Cerebellar cortex (tissue), 1 donor: ENCODE data around the gene SMG6.
"Not testable (repeated sequence)": the region's sequence is repeated elsewhere in the genome, so short reads cannot be mapped to it uniquely, and the experiment has no call there.

Experiments
- DNase-seq: peaks from one replicate; pipeline ENCODE4 v3.0.0-alpha.2; 2015; ENCODE audit warnings: low spot score

SMG6 gene

GRCh38 chr17:2202996-2203575, 100.5 kb downstream of the SMG6 start:
- DNase-seq = no peak

- no peak for DNase-seq
Measured at GRCh38 chr17:2202302-2202995, 101.1 kb downstream of the SMG6 start.

DNA sequence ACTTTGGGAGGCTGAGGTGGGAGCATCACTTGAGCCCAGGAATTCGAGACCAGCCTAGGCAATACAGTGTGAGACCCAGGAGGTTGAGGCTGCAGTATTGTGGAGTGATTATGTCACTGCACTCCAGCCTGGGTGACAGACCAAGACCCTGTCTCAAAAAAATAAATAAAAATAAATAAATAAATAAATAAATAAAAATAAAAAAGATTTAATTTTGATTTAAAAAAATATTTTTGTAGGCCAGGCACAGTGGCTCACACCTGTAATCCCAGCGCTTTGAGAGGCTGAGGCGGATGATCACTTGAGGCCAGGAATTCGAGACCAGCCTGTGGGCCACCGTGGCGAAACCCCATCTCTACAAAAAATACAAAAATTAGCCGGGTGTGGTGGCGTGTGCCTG, 104.2 kb downstream of the SMG6 start:
- DNase-seq = not testable (repeated sequence)

DNA sequence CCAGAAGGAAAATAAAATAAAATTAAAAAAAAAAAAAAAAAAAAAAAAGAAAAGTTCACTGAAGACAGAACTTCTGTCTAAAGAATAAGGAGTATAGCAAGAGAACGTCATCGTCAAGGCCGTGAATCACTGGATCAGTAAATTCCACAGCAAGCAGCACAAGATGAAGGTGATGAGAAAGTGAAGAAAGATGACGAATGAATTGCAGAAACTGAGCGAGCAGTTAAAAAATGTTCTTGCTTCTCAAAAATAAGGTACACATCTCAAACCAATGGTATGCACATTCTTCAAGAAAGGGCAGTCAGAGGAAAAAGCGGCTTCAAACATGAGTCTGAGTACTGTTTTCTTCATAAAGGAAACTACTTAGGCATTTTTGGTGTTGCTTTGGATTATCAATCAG, 104.7 kb downstream of the SMG6 start:
- DNase-seq = no peak

DNA sequence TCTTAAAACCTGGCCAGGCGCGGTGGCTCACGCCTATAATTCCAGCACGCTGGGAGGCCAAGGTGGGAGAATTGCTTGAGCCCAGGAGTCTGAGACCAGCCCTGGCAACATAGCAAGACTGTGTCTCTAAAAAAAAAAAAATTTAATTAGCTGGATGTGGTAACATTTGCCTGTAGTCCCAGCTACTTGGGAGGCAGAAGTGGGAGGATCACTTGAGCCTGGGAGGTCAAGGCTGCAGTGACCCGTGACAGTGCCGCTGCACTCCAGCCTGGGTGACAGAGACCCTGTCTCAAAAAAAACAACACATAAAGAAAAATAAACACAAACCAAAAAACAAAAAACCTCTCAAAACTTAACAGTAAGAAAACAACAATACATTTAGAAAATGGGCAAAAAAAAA, 106.3 kb downstream of the SMG6 start:
- DNase-seq = no peak

- DNase-seq = no peak
Measured at GRCh38 chr17:2195729-2196128, 107.9 kb downstream of the SMG6 start.

GRCh38 chr17:2194889-2195335, 108.7 kb downstream of the SMG6 start:
- DNase-seq = no peak

DNA sequence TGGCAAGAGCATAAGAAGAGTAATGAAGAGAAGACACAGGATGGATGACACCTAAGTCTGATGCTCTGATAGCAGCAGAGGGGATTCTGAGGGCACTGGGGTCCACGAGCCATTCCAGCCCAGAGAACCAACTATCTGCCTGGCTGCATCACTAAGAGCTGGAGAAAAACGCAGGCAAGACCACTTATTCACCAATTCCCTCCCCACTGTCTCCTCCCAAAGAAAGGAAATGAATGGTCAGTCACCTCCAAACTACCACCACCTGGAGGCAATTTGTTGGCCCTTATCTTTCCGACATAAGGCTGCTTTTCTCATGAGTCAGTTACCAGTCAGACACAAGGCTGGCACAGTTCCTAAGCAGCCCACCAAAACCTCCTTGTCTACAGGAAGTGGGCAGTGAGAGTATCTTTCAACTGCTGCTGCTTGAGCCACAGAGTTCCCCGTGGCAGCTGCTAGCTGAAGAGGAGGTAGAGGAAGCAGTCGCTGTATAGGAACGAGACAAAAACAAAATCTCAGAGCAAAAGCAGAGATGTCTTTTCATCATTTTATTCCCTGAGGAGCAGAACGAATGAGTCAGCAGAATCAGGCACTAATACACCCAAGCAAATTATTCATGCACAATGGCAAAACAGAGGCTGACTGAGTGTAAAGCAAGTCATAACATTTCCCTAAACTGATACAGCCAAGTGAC, 111.1 kb downstream of the SMG6 start:
- no peak for DNase-seq

GRCh38 chr17:2191785-2192184, 111.8 kb downstream of the SMG6 start:
- no peak for DNase-seq

DNA sequence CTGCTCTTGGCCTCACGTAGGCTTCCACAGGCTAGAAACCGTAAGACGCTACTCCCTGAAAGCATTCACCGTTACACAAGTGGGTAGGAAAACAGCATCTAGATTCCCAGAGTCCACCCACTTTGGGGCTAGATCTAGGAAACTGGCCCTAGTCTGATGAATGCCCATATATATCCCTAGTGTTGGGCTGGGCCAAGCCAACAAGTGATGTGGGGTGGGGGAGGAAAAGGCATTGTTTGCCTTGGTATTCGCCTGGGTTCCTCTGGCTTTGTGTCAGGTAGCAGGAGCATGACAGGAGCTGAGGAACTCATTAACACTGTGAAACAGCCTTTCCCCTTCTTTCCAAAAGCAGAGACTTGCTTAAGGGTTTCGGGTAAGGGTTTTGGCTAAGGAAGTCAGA, 112.4 kb downstream of the SMG6 start:
- no peak for DNase-seq

- DNase-seq = no peak
Measured at GRCh38 chr17:2190014-2190413, 113.6 kb downstream of the SMG6 start.

- DNase-seq = no peak
Measured at GRCh38 chr17:2188971-2189630, 114.5 kb downstream of the SMG6 start.

- no peak for DNase-seq
Measured at GRCh38 chr17:2187758-2188157, 115.8 kb downstream of the SMG6 start.

DNA sequence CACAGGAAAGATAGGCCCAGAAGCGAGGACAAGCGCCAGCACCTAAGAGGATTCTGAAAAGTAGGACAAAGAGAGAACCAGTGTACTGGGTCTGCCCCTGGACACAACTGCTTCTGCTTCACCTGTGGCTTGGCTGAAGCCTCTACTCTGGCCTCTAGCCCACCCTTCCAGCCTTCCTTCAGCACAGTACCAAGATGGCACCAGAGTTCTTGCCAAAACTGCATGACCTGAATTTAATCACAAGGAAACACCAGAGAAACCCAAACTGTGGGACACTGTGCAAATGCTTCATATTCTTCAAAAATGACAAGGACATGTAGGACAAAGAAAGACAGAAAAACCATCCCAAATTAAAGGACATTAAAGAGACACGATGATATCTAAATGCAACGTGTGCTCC, 116.6 kb downstream of the SMG6 start:
- peak; percentile 60 for DNase-seq

GRCh38 chr17:2184993-2185931, 118.3 kb downstream of the SMG6 start:
- no peak for DNase-seq

DNA sequence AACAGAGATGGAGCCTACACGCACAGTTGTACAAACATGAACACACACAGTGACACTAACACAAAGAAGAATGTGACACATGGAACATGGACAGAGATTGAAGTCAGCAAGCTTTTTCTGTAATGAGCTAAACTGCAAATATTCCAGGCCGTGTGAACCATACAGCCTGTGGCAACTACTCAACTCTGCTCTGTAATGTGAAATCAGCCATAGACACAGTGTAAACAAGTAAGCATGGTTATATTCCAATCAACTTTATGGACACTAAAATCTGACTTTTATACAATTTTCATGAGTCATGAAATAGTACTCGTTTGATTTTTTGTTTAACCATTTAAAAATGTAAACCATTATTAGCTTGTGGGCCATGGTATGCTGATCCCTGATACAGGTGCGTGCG, 120.2 kb downstream of the SMG6 start:
- no peak for DNase-seq

- DNase-seq = no peak
Measured at GRCh38 chr17:2181897-2182448, 121.6 kb downstream of the SMG6 start.

- peak; percentile 96 for DNase-seq
Measured at GRCh38 chr17:2181206-2181896, 122.2 kb downstream of the SMG6 start.

DNA sequence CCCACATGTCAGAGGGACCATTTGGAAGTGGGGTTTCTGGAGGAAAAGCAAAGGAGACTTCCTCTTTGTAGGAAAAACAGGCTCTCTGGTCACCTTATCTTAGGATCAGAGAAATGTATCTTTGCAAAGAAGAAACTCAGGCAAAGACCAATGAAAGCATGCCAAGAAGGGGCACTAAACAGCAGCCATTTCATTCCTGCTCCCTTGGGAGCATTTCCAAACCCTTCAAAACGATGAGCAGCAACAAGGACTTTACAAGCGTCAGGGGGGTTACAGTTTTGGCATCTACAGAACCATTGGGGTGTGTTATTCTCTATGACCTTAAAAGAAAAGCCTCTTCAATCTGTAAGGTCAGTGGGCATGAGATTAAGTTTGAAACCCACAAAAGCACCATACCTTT, 122.8 kb downstream of the SMG6 start:
- DNase-seq = no peak

- DNase-seq = peak; percentile 68
Measured at GRCh38 chr17:2179615-2180295, 123.8 kb downstream of the SMG6 start.
